ENCODE results near the gene CCDC88C. TPM values are rescaled to one million over a fixed set of nuclear protein-coding genes. Genes with fewer than 3 reads are reported as not detected.
A peak's percentile ranks its signal among the peaks of the same experiment; 100 is the strongest.

CCDC88C gene
- total and polyA plus RNA-seq, 4 donors: 16.5 to 66.0 (median 32.1) TPM

DNA sequence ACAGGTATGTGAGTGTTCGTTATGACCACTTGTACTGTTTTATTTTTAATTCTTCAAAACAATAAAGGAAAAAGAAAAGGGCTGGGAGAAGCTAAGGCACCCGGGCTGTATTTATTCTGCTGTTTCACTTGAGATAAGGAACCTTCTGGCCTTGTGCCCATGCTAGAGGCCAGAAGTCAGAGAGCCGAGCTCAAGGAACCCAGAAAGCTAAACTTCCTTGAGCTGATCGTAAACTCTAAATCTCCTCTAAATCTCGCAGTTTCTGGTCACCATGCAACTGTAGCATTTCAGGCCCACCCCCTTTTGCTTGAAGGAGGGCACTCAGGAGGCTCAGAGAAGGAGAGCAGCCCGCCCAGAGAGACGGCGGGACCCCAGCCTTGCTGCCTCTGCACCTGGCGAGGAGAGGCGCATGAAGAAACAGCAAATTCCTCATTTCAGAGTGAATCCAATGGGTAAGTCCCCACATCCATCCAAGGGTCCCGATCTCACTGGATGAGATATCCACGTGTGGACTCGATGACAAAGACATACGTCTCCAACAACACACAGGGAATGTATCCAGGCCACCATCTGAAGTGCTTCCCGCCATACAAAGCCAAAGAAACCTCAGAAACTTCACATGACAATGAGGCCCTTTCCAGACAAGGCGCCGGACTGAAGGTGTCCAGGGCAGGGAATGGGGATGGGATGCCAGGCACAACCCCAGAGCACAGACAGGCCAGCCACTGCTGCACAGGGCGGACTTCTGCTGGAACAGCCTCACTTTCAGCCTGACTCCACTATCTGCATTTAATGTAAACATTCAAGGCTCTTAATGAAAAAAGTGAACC lies 14.6 kb downstream of the CCDC88C start:
- peak; percentile 16 for ATAC-seq (ENCODE audit: insufficient read depth, low FRiP score)
- peak; percentile 79 to 94 (median 88) for DNase-seq
- 38 to 41% methylated on average over 18 of the region's 18 CpGs for WGBS, 2 donors
- Histone ChIP-seq H3K4me1 (ENCODE audit: control insufficient read depth in 5 of 5, insufficient read depth in 5 of 5, low read length in 5 of 5) (peaks cover 0 to 33% (median 29%) of the 10 kb centered on the region in 5 donors), H3K27ac (ENCODE audit: low read depth in 1 of 2, low read length in 1 of 2) (peak overlapping the region in 1 of 2 donors; percentile 82), H3K36me3 (ENCODE audit: control insufficient read depth in 4 of 4, insufficient read depth in 4 of 4, low read length in 4 of 4) (peaks cover 0 to 7% (median 0%) of the 10 kb centered on the region in 4 donors), H3K9me3 (ENCODE audit: control insufficient read depth in 4 of 4, insufficient read depth in 3 of 4, low read length in 3 of 4) (no peaks in the 10 kb centered on the region), H3K27me3 (ENCODE audit: control insufficient read depth in 3 of 3, insufficient read depth in 3 of 3, low read length in 2 of 3) (no peaks in the 10 kb centered on the region), H3K4me3 (no peak overlapping the region), H3K9ac (ENCODE audit: insufficient read depth in 1 of 2, low read length in 2 of 2) (peak overlapping the region; percentile 3 to 5)
- TF ChIP-seq, protein P1, sequence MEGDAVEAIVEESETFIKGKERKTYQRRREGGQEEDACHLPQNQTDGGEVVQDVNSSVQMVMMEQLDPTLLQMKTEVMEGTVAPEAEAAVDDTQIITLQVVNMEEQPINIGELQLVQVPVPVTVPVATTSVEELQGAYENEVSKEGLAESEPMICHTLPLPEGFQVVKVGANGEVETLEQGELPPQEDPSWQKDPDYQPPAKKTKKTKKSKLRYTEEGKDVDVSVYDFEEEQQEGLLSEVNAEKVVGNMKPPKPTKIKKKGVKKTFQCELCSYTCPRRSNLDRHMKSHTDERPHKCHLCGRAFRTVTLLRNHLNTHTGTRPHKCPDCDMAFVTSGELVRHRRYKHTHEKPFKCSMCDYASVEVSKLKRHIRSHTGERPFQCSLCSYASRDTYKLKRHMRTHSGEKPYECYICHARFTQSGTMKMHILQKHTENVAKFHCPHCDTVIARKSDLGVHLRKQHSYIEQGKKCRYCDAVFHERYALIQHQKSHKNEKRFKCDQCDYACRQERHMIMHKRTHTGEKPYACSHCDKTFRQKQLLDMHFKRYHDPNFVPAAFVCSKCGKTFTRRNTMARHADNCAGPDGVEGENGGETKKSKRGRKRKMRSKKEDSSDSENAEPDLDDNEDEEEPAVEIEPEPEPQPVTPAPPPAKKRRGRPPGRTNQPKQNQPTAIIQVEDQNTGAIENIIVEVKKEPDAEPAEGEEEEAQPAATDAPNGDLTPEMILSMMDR (IDR thresholded peaks at IDR 0.05; ENCODE audit: control extremely low read depth, extremely low read depth): no peak

DNA sequence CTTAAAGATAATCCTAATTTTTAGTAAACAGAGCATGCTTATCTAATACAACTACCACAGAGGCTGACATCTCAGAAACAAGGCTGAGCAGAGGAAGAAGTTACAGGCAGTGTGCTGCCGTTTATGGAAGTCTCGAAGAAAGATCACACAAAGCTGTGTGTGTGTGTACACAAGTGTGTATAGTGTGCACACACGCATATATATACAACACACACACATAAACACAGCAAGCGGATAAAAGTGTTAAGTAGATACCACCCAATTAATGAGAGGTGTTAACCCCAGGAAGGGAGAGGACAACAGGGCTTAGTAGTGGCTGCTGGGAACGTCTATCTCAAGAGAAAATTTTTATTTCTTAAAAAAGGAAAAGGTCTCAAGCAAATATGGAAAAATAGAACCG lies 15.3 kb downstream of the CCDC88C start:
- WGBS, 2 donors: 17 to 28% methylated on average over 6 of the region's 6 CpGs
- TF ChIP-seq, protein P1 (IDR thresholded peaks at IDR 0.05; ENCODE audit: control extremely low read depth, extremely low read depth): no peak
- DNase-seq: no peak
- Histone ChIP-seq H3K9ac (ENCODE audit: insufficient read depth in 1 of 2, low read length in 2 of 2) (peak overlapping the region in 1 of 2 donors; percentile 18), H3K4me3 (no peak overlapping the region), H3K4me1 (ENCODE audit: control insufficient read depth in 5 of 5, insufficient read depth in 5 of 5, low read length in 5 of 5) (peaks cover 0 to 39% (median 33%) of the 10 kb centered on the region in 5 donors), H3K9me3 (ENCODE audit: control insufficient read depth in 4 of 4, insufficient read depth in 3 of 4, low read length in 3 of 4) (no peaks in the 10 kb centered on the region), H3K27ac (ENCODE audit: low read depth in 1 of 2, low read length in 1 of 2) (peak overlapping the region in 1 of 2 donors; percentile 81), H3K27me3 (ENCODE audit: control insufficient read depth in 3 of 3, insufficient read depth in 3 of 3, low read length in 2 of 3) (no peaks in the 10 kb centered on the region), H3K36me3 (ENCODE audit: control insufficient read depth in 4 of 4, insufficient read depth in 4 of 4, low read length in 4 of 4) (peaks cover 0 to 5% (median 0%) of the 10 kb centered on the region in 4 donors)
- no peak for ATAC-seq (ENCODE audit: insufficient read depth, low FRiP score)

DNA sequence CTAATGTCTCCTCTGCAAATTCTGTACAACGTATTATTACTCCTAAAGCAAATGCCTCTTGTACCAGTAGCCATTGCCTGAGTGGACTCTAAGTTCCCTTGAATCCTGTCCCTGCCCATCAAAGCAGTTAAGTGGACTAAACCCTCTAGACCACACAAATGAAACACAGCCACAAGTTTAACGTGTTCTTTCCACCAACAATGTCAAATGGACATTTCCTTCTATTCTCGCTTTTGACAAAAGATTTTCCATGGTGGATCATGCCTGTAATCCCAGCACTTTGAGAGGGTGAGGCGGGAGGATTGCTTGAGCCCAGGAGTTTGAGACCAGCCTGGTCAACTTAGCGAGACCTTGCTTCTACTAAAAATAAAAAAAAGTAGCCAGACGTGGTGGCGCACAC lies 15.9 kb downstream of the CCDC88C start:
- TF ChIP-seq, protein P1 (IDR thresholded peaks at IDR 0.05; ENCODE audit: control extremely low read depth, extremely low read depth): no peak
- Histone ChIP-seq H3K9ac (ENCODE audit: insufficient read depth in 1 of 2, low read length in 2 of 2) (no peak overlapping the region), H3K27ac (ENCODE audit: low read depth in 1 of 2, low read length in 1 of 2) (peak overlapping the region in 1 of 2 donors; percentile 52), H3K9me3 (ENCODE audit: control insufficient read depth in 4 of 4, insufficient read depth in 3 of 4, low read length in 3 of 4) (no peaks in the 10 kb centered on the region), H3K4me1 (ENCODE audit: control insufficient read depth in 5 of 5, insufficient read depth in 5 of 5, low read length in 5 of 5) (peaks cover 0 to 41% (median 37%) of the 10 kb centered on the region in 5 donors), H3K27me3 (ENCODE audit: control insufficient read depth in 3 of 3, insufficient read depth in 3 of 3, low read length in 2 of 3) (no peaks in the 10 kb centered on the region), H3K4me3 (no peak overlapping the region), H3K36me3 (ENCODE audit: control insufficient read depth in 4 of 4, insufficient read depth in 4 of 4, low read length in 4 of 4) (no peaks in the 10 kb centered on the region)
- ATAC-seq (ENCODE audit: insufficient read depth, low FRiP score) (no peak), DNase-seq (no peak)
- WGBS, 2 donors: 78 to 84% methylated on average over 7 of the region's 7 CpGs

All from lung (tissue), 12 donors.